ENCODE data around the gene B3GAT2. TPM values are rescaled to one million over a fixed set of nuclear protein-coding genes. Genes with fewer than 3 reads are reported as not detected.

The B3GAT2 gene
- total RNA-seq, 1 experiment from 2014 or later = not detected

DNA sequence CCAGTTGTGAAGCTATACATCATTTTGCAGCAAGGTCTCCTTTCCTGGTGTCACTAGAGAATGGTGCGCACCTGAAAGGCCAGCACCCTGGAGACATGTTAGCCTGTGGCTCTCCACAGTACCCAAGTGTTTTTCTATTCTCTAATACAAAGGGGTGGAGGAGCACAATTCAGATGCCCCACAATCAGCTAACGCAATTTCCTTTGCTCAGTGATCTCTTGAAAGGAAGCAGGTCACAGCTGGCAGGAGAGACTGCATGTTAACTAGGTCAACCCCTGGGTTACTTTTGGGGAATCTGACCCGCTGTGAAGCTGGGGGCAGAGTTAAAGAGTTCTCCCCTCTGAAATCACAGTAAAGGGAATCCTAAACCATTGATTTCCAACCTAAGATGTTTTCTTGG, 92.5 kb downstream of the B3GAT2 start:
- no peak for DNase-seq (ENCODE audit: low read depth, low spot score)
- H3K4me1 ChIP-seq (ENCODE audit: control insufficient read depth in 1 of 2, insufficient read depth in 2 of 2, low read length in 2 of 2) = no peaks in the 10 kb centered on the region
- H3K9me2 ChIP-seq (ENCODE audit: insufficient read depth) = no peaks in the 10 kb centered on the region
- H4K20me1 ChIP-seq (ENCODE audit: insufficient read depth) = no peaks in the 10 kb centered on the region
- H3K9me3 ChIP-seq (ENCODE audit: control insufficient read depth in 1 of 2, insufficient read depth in 1 of 2, low read depth in 1 of 2, low read length in 2 of 2) = no peaks in the 10 kb centered on the region
- H3K9ac ChIP-seq (ENCODE audit: low read length) = no peak overlapping the region
- intact Hi-C loops (cut with micrococcal nuclease) = no loop called here
- no peak overlapping the region for H2AFZ ChIP-seq (ENCODE audit: low read depth, low read length, poor library complexity, severe bottlenecking)
- no peak for TF ChIP-seq JUND (IDR thresholded peaks at IDR 0.05)
- no peak for TF ChIP-seq POLR2A (IDR thresholded peaks at IDR 0.05; ENCODE audit: borderline replicate concordance, extremely low read depth, insufficient read depth, insufficient read length)
- TF ChIP-seq, protein P1, sequence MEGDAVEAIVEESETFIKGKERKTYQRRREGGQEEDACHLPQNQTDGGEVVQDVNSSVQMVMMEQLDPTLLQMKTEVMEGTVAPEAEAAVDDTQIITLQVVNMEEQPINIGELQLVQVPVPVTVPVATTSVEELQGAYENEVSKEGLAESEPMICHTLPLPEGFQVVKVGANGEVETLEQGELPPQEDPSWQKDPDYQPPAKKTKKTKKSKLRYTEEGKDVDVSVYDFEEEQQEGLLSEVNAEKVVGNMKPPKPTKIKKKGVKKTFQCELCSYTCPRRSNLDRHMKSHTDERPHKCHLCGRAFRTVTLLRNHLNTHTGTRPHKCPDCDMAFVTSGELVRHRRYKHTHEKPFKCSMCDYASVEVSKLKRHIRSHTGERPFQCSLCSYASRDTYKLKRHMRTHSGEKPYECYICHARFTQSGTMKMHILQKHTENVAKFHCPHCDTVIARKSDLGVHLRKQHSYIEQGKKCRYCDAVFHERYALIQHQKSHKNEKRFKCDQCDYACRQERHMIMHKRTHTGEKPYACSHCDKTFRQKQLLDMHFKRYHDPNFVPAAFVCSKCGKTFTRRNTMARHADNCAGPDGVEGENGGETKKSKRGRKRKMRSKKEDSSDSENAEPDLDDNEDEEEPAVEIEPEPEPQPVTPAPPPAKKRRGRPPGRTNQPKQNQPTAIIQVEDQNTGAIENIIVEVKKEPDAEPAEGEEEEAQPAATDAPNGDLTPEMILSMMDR (IDR thresholded peaks at IDR 0.05 in 2 of 3, conservative IDR thresholded peaks at IDR 0.05 in 1 of 3; ENCODE audit: borderline replicate concordance in 1 of 3, insufficient read depth in 1 of 3, low read depth in 2 of 3, low read length in 2 of 3) = no peak
- TF ChIP-seq ELF1 (IDR thresholded peaks at IDR 0.05; ENCODE audit: borderline replicate concordance, low read depth) = no peak
- no peak for TF ChIP-seq TCF7L2 (IDR thresholded peaks at IDR 0.05; ENCODE audit: borderline replicate concordance, extremely low read depth, insufficient read depth, insufficient read length)
- TF ChIP-seq, protein P2, sequence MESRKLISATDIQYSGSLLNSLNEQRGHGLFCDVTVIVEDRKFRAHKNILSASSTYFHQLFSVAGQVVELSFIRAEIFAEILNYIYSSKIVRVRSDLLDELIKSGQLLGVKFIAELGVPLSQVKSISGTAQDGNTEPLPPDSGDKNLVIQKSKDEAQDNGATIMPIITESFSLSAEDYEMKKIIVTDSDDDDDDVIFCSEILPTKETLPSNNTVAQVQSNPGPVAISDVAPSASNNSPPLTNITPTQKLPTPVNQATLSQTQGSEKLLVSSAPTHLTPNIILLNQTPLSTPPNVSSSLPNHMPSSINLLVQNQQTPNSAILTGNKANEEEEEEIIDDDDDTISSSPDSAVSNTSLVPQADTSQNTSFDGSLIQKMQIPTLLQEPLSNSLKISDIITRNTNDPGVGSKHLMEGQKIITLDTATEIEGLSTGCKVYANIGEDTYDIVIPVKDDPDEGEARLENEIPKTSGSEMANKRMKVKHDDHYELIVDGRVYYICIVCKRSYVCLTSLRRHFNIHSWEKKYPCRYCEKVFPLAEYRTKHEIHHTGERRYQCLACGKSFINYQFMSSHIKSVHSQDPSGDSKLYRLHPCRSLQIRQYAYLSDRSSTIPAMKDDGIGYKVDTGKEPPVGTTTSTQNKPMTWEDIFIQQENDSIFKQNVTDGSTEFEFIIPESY (IDR thresholded peaks at IDR 0.05; ENCODE audit: extremely low read depth, insufficient replicate concordance, low read length) = no peak
- TF ChIP-seq EZH2phosphoT487 (IDR thresholded peaks at IDR 0.05; ENCODE audit: borderline replicate concordance) = no peak
- TF ChIP-seq CEBPB (IDR thresholded peaks at IDR 0.05; ENCODE audit: low read depth) = no peak
- no peak for TF ChIP-seq SP1 (IDR thresholded peaks at IDR 0.05; ENCODE audit: low read depth)
- TF ChIP-seq EGR1 (IDR thresholded peaks at IDR 0.05; ENCODE audit: low read depth) = no peak
- no peak for TF ChIP-seq ZNF274 (IDR thresholded peaks at IDR 0.05; ENCODE audit: low read depth, low read length)
- TF ChIP-seq POLR2AphosphoS5 (IDR thresholded peaks at IDR 0.05; ENCODE audit: low read depth, low read length) = no peak
- TF ChIP-seq, protein P3, sequence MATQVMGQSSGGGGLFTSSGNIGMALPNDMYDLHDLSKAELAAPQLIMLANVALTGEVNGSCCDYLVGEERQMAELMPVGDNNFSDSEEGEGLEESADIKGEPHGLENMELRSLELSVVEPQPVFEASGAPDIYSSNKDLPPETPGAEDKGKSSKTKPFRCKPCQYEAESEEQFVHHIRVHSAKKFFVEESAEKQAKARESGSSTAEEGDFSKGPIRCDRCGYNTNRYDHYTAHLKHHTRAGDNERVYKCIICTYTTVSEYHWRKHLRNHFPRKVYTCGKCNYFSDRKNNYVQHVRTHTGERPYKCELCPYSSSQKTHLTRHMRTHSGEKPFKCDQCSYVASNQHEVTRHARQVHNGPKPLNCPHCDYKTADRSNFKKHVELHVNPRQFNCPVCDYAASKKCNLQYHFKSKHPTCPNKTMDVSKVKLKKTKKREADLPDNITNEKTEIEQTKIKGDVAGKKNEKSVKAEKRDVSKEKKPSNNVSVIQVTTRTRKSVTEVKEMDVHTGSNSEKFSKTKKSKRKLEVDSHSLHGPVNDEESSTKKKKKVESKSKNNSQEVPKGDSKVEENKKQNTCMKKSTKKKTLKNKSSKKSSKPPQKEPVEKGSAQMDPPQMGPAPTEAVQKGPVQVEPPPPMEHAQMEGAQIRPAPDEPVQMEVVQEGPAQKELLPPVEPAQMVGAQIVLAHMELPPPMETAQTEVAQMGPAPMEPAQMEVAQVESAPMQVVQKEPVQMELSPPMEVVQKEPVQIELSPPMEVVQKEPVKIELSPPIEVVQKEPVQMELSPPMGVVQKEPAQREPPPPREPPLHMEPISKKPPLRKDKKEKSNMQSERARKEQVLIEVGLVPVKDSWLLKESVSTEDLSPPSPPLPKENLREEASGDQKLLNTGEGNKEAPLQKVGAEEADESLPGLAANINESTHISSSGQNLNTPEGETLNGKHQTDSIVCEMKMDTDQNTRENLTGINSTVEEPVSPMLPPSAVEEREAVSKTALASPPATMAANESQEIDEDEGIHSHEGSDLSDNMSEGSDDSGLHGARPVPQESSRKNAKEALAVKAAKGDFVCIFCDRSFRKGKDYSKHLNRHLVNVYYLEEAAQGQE (IDR thresholded peaks at IDR 0.05; ENCODE audit: low read depth) = no peak
- TF ChIP-seq FOSL1 (IDR thresholded peaks at IDR 0.05; ENCODE audit: low read depth) = no peak
- no peak for TF ChIP-seq SRF (IDR thresholded peaks at IDR 0.05; ENCODE audit: low read depth)
- TF ChIP-seq RAD21 (IDR thresholded peaks at IDR 0.05; ENCODE audit: low read depth) = no peak
- ChIA-PET CTCF (no interaction called here), POLR2A (no interaction called here), RAD21 (ENCODE audit: low non-redundant PET in 1 of 2, low total read pairs in 2 of 2, uncharacterized antibody in 2 of 2, unreplicated experiment in 2 of 2) (no interaction called here)
- H3K27ac ChIP-seq (ENCODE audit: low read depth, low read length) = no peak overlapping the region
- no peaks in the 10 kb centered on the region for H3K27me3 ChIP-seq (ENCODE audit: insufficient read depth, low read length)
- no peaks in the 10 kb centered on the region for H3K79me2 ChIP-seq (ENCODE audit: insufficient read depth, low read length)
- no TSS peak for BruUV-seq (replicated peaks)
- no peak overlapping the region for H3K4me2 ChIP-seq (ENCODE audit: low read length)
- H3K4me3 ChIP-seq (replicated peaks in 1 of 2; ENCODE audit: low read depth in 1 of 2, low read length in 2 of 2) = no peak overlapping the region
- no peaks in the 10 kb centered on the region for H3K36me3 ChIP-seq (ENCODE audit: control insufficient read depth in 1 of 2, insufficient read depth in 2 of 2, low read length in 2 of 2)
- ATAC-seq = no peak
